K562 (cell line): ENCODE results near the gene ASIC3. TPM values are rescaled to one million over a fixed set of nuclear protein-coding genes. Genes with fewer than 3 reads are reported as not detected.
A peak's percentile ranks its signal among the peaks of the same experiment; 100 is the strongest.

Source experiments
- ATF7 ChIP-seq: fragments of 450-650 bp; IDR thresholded peaks from 2 replicates; pipeline ENCODE4 v1.7.1; 2014; ENCODE audit warnings: mild to moderate bottlenecking, moderate library complexity
- NCOA1 ChIP-seq: fragments of 450-650 bp; IDR thresholded peaks from 2 replicates; pipeline ENCODE4 v1.6.1; 2016; ENCODE audit warnings: low read depth
- POLR2B ChIP-seq: fragments of 450-650 bp; IDR thresholded peaks from 2 replicates; pipeline ENCODE4 v1.6.1; 2018; ENCODE audit warnings: low read depth; ENCODE audit not compliant: partially characterized antibody
- RCOR1 ChIP-seq, 2 experiments: IDR thresholded peaks; 2 replicates each; pipeline ENCODE4 v1.6.1; 2012; ENCODE audit warnings: low read depth in 2 of 2, low read length in 2 of 2, borderline replicate concordance in 1 of 2, improper control_type of control experiment in 1 of 2
- SMAD4 ChIP-seq: fragments of 250-450 bp; sonication (Bioruptor Pico); conservative IDR thresholded peaks from 2 replicates; pipeline ENCODE4 v1.8.0; 2021; ENCODE audit warnings: inconsistent platforms, mild to moderate bottlenecking, moderate library complexity
- ZNF695 ChIP-seq: fragments of 450-650 bp; formaldehyde crosslinking; IDR thresholded peaks from 2 replicates; pipeline ENCODE4 v1.4.0; 2020; ENCODE audit warnings: mild to moderate bottlenecking, moderate library complexity
- polyA plus RNA-seq, 8 experiments: library from polyadenylated mRNA; depleted of rRNA in 4 of 8; stranded (reverse) in 5 of 8; unstranded in 3 of 8; fragments of >200 nt; fragmentation: Nextera tagmentation in 2 of 8; fragmentation: Illumina TruSeq in 1 of 8; extraction: Ambion mirVana in 2 of 8; extraction: Trizol in 1 of 8; gene quantifications; 2 replicates each; pipeline versions ENCODE4 v1.2.1 to v1.2.3, GENCODE V29; 2011 to 2014; ENCODE audit warnings: inconsistent platforms in 1 of 8, missing spikeins in 1 of 8
- total RNA-seq, 7 experiments: library from RNA; depleted of rRNA in 6 of 7; stranded (reverse); fragments of >200 nt in 6 of 7; fragmentation: Illumina TruSeq in 2 of 7; extraction: Trizol in 2 of 7; gene quantifications; 2 replicates each; pipeline versions ENCODE4 v1.2.1 to v1.2.3, GENCODE V29; 2011 to 2021; ENCODE audit warnings: low replicate concordance in 1 of 7
- TF ChIP-seq, protein P1 (sequence below): fragments of 450-650 bp; IDR thresholded peaks from 2 replicates; pipeline ENCODE4 v1.6.1; 2016; ENCODE audit warnings: mild to moderate bottlenecking, moderate library complexity
- TF ChIP-seq, protein P2 (sequence below): fragments of 250-450 bp; sonication (Bioruptor Pico); IDR thresholded peaks from 2 replicates; pipeline ENCODE4 v1.4.0; 2020; ENCODE audit warnings: borderline replicate concordance
- TF ChIP-seq, protein P3 (sequence below): fragments of 200-400 bp; formaldehyde crosslinking; IDR thresholded peaks from 2 replicates; pipeline ENCODE4 v1.6.1; 2017; ENCODE audit warnings: mild to moderate bottlenecking, low read depth, low read length, moderate library complexity

Gene ASIC3
- total and polyA plus RNA-seq, 9 of the 15 experiments (the other 6 are each of a cell fraction or from before 2014, with no cell fraction given) = 0.11 to 5.0 (median 0.87) TPM

DNA sequence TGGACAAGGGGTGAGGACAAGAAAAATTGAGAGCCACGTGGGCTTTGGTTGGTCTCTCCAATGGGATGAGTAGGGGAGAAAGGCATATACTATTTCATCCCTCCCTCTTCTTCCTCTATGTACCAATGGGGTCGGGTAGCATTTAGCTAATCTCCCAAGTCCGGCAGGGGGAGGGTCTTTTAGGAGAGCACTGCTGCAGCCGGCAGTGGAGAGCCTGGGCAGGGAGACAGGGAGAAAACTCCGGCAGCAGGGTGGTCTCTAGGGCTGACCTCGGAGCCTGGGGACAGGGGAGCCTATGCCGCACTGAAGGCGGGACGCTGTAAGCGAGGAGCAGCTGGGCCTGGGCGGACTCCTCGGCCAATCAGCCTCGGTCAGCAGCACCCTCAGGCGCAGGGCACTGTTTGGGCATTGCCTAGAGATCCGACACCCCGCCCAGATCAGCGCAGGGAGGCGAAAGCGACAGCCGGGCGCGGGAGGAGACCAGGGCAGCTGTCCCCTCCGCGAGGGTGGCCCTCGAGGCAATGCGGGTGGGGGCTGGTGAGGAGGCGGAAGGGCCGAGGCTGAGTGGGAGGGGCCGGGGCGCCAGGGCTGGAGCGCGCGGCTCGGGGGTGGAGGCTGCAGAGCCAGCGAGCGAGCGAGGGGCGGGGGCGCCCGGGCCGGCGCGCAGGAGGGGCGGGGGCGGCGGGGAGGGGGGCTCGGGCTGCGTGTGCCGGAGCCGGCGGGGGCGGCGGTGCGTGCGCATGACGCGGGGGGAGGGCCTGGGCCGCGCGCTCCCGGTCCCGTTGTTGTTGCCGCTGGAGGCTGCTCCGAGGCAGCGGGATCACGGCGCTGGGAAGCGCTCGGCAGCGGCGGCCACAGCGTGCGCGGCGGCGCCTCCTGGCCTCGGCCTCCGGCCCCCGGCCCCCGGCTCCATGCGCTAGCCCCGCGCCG is 37.6 kb downstream of the ASIC3 start, which contains the start of gene AGAP3 (continued):
- TF ChIP-seq, protein P1, sequence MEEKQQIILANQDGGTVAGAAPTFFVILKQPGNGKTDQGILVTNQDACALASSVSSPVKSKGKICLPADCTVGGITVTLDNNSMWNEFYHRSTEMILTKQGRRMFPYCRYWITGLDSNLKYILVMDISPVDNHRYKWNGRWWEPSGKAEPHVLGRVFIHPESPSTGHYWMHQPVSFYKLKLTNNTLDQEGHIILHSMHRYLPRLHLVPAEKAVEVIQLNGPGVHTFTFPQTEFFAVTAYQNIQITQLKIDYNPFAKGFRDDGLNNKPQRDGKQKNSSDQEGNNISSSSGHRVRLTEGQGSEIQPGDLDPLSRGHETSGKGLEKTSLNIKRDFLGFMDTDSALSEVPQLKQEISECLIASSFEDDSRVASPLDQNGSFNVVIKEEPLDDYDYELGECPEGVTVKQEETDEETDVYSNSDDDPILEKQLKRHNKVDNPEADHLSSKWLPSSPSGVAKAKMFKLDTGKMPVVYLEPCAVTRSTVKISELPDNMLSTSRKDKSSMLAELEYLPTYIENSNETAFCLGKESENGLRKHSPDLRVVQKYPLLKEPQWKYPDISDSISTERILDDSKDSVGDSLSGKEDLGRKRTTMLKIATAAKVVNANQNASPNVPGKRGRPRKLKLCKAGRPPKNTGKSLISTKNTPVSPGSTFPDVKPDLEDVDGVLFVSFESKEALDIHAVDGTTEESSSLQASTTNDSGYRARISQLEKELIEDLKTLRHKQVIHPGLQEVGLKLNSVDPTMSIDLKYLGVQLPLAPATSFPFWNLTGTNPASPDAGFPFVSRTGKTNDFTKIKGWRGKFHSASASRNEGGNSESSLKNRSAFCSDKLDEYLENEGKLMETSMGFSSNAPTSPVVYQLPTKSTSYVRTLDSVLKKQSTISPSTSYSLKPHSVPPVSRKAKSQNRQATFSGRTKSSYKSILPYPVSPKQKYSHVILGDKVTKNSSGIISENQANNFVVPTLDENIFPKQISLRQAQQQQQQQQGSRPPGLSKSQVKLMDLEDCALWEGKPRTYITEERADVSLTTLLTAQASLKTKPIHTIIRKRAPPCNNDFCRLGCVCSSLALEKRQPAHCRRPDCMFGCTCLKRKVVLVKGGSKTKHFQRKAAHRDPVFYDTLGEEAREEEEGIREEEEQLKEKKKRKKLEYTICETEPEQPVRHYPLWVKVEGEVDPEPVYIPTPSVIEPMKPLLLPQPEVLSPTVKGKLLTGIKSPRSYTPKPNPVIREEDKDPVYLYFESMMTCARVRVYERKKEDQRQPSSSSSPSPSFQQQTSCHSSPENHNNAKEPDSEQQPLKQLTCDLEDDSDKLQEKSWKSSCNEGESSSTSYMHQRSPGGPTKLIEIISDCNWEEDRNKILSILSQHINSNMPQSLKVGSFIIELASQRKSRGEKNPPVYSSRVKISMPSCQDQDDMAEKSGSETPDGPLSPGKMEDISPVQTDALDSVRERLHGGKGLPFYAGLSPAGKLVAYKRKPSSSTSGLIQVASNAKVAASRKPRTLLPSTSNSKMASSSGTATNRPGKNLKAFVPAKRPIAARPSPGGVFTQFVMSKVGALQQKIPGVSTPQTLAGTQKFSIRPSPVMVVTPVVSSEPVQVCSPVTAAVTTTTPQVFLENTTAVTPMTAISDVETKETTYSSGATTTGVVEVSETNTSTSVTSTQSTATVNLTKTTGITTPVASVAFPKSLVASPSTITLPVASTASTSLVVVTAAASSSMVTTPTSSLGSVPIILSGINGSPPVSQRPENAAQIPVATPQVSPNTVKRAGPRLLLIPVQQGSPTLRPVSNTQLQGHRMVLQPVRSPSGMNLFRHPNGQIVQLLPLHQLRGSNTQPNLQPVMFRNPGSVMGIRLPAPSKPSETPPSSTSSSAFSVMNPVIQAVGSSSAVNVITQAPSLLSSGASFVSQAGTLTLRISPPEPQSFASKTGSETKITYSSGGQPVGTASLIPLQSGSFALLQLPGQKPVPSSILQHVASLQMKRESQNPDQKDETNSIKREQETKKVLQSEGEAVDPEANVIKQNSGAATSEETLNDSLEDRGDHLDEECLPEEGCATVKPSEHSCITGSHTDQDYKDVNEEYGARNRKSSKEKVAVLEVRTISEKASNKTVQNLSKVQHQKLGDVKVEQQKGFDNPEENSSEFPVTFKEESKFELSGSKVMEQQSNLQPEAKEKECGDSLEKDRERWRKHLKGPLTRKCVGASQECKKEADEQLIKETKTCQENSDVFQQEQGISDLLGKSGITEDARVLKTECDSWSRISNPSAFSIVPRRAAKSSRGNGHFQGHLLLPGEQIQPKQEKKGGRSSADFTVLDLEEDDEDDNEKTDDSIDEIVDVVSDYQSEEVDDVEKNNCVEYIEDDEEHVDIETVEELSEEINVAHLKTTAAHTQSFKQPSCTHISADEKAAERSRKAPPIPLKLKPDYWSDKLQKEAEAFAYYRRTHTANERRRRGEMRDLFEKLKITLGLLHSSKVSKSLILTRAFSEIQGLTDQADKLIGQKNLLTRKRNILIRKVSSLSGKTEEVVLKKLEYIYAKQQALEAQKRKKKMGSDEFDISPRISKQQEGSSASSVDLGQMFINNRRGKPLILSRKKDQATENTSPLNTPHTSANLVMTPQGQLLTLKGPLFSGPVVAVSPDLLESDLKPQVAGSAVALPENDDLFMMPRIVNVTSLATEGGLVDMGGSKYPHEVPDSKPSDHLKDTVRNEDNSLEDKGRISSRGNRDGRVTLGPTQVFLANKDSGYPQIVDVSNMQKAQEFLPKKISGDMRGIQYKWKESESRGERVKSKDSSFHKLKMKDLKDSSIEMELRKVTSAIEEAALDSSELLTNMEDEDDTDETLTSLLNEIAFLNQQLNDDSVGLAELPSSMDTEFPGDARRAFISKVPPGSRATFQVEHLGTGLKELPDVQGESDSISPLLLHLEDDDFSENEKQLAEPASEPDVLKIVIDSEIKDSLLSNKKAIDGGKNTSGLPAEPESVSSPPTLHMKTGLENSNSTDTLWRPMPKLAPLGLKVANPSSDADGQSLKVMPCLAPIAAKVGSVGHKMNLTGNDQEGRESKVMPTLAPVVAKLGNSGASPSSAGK = no peak
- TF ChIP-seq SMAD4 = peak; percentile 50
- TF ChIP-seq, protein P2, sequence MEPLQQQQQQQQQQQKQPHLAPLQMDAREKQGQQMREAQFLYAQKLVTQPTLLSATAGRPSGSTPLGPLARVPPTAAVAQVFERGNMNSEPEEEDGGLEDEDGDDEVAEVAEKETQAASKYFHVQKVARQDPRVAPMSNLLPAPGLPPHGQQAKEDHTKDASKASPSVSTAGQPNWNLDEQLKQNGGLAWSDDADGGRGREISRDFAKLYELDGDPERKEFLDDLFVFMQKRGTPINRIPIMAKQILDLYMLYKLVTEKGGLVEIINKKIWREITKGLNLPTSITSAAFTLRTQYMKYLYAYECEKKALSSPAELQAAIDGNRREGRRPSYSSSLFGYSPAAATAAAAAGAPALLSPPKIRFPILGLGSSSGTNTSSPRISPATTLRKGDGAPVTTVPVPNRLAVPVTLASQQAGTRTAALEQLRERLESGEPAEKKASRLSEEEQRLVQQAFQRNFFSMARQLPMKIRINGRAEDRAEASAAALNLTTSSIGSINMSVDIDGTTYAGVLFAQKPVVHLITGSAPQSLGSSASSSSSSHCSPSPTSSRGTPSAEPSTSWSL (CRISPR knock-in tag) = peak; percentile 88; the same call in 1 of the 2 replicates
- TF ChIP-seq ATF7 = peak; percentile 64; the same call in 1 of the 2 replicates
- 0 out of 2 replicates have a peak, but pooled peaks have one; percentile 18 for TF ChIP-seq NCOA1
- peak; percentile 94 for TF ChIP-seq POLR2B
- TF ChIP-seq, protein P3, sequence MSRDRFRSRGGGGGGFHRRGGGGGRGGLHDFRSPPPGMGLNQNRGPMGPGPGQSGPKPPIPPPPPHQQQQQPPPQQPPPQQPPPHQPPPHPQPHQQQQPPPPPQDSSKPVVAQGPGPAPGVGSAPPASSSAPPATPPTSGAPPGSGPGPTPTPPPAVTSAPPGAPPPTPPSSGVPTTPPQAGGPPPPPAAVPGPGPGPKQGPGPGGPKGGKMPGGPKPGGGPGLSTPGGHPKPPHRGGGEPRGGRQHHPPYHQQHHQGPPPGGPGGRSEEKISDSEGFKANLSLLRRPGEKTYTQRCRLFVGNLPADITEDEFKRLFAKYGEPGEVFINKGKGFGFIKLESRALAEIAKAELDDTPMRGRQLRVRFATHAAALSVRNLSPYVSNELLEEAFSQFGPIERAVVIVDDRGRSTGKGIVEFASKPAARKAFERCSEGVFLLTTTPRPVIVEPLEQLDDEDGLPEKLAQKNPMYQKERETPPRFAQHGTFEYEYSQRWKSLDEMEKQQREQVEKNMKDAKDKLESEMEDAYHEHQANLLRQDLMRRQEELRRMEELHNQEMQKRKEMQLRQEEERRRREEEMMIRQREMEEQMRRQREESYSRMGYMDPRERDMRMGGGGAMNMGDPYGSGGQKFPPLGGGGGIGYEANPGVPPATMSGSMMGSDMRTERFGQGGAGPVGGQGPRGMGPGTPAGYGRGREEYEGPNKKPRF = no peak
- 0 out of 2 replicates have a peak, but pooled peaks have one; percentile 56 for TF ChIP-seq ZNF695 (CRISPR knock-in tag)
- TF ChIP-seq RCOR1 (IDR thresholded peaks at IDR 0.05; ENCODE audit: borderline replicate concordance in 1 of 2, low read depth in 2 of 2, low read length in 2 of 2) = peak; percentile 25 to 42; a peak in 2 of 4 replicates
